Testis (tissue), 3 donors: ENCODE measurements around the gene ZNF606. TPM values are rescaled to one million over a fixed set of nuclear protein-coding genes. Genes with fewer than 3 reads are reported as not detected.

Experiments used
- DNase-seq: peaks from one replicate; pipeline ENCODE4 v3.0.0-alpha.2; 2019
- H3K27ac ChIP-seq, 2 donors: fragments of 200-600 bp; sonication (generic); one replicate each; pipeline ENCODE4 v1.5.1; 2019
- H3K27me3 ChIP-seq: fragments of 200-600 bp; sonication (generic); one replicate; pipeline ENCODE4 v1.5.1; 2019
- H3K36me3 ChIP-seq: fragments of 200-600 bp; sonication (generic); one replicate; pipeline ENCODE4 v1.5.1; 2017; ENCODE audit warnings: low read depth; ENCODE audit errors: missing control alignments
- H3K4me1 ChIP-seq: fragments of 200-600 bp; sonication (generic); one replicate; pipeline ENCODE4 v1.5.1; 2019
- H3K4me3 ChIP-seq, 2 donors: fragments of 200-600 bp; sonication (generic); one replicate each; pipeline ENCODE4 v1.5.1; 2017 to 2019
- H3K9me3 ChIP-seq: fragments of 200-600 bp; sonication (generic); one replicate; pipeline ENCODE4 v1.5.1; 2017
- POLR2A ChIP-seq: fragments of 450-650 bp; IDR thresholded peaks from one replicate; pipeline ENCODE4 v1.6.1; 2017; ENCODE audit warnings: antibody characterized with exemption, mild to moderate bottlenecking, moderate library complexity
- WGBS, 2 donors: methylation state at CpG; one replicate each; pipeline ENCODE4 v1.1.5; 2018; 5-methylcytosine and 5-hydroxymethylcytosine counted together
- intact Hi-C: fragments of 100-400 bp; cut with DNase I; formaldehyde crosslinking; loops from one replicate; pipeline ENCODE4 v1.15.1; 2023; ENCODE audit warnings: low total_unique reads
- polyA plus RNA-seq: library from polyadenylated mRNA; stranded (reverse); fragments of 350-450 nt; fragmentation: Illumina TruSeq; extraction: RNeasy Lipid Tissue Mini Kit (QIAGEN cat#74804); gene quantifications from one replicate; pipeline ENCODE4 v1.2.3, GENCODE V29; 2014; ENCODE audit warnings: low read depth, low replicate concordance; ENCODE audit not compliant: insufficient read depth
- total RNA-seq, 2 donors: library from RNA; depleted of rRNA; stranded (reverse); fragments of >200 nt; gene quantifications; one replicate each; pipeline ENCODE4 v1.2.3, GENCODE V29; 2016
- TF ChIP-seq, protein P1 (sequence below), 3 experiments: fragments of 450-650 bp in 2 of 3; fragments of 200-600 bp in 1 of 3; sonication (generic) in 1 of 3; IDR thresholded peaks; one replicate each; pipeline ENCODE4 v1.5.1; 2016 to 2019; ENCODE audit warnings: antibody characterized with exemption in 3 of 3, mild to moderate bottlenecking in 2 of 3, moderate library complexity in 1 of 3

The ZNF606 gene
- total and polyA plus RNA-seq, 3 donors from 2014 or later = 12.1 to 73.9 (median 30.2) TPM

- Histone ChIP-seq H3K27me3 (no peaks in the 10 kb centered on the region), H3K4me3 (peak overlapping the region in 1 of 2 donors; percentile 18), H3K4me1 (no peaks in the 10 kb centered on the region), H3K27ac (no peak overlapping the region), H3K36me3 (no peaks in the 10 kb centered on the region), H3K9me3 (no peaks in the 10 kb centered on the region)
- DNase-seq = peak; percentile 80
- intact Hi-C loops = loop anchor here (10.0 kb wide), 1 partner anchor 133 kb away; the partner anchor contains the start of gene ZNF329
- TF ChIP-seq, protein P1, sequence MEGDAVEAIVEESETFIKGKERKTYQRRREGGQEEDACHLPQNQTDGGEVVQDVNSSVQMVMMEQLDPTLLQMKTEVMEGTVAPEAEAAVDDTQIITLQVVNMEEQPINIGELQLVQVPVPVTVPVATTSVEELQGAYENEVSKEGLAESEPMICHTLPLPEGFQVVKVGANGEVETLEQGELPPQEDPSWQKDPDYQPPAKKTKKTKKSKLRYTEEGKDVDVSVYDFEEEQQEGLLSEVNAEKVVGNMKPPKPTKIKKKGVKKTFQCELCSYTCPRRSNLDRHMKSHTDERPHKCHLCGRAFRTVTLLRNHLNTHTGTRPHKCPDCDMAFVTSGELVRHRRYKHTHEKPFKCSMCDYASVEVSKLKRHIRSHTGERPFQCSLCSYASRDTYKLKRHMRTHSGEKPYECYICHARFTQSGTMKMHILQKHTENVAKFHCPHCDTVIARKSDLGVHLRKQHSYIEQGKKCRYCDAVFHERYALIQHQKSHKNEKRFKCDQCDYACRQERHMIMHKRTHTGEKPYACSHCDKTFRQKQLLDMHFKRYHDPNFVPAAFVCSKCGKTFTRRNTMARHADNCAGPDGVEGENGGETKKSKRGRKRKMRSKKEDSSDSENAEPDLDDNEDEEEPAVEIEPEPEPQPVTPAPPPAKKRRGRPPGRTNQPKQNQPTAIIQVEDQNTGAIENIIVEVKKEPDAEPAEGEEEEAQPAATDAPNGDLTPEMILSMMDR (IDR thresholded peaks at IDR 0.05) = peak; percentile 56 to 69 (median 66)
- no peak for TF ChIP-seq POLR2A
- WGBS, 2 donors = 36 to 50% methylated on average over 30 of the region's 30 CpGs
These were observed 19.1 kb upstream of the ZNF606 start for GRCh38 chr19:58021541-58022282.

- Histone ChIP-seq H3K9me3 (no peaks in the 10 kb centered on the region), H3K27ac (no peak overlapping the region), H3K4me3 (no peak overlapping the region), H3K27me3 (no peaks in the 10 kb centered on the region), H3K4me1 (no peaks in the 10 kb centered on the region), H3K36me3 (no peaks in the 10 kb centered on the region)
- 71 to 77% methylated on average over 5 to 7 of the region's 7 CpGs for WGBS, 2 donors
- no peak for DNase-seq
- intact Hi-C loops = loop anchor here (10.0 kb wide), 1 partner anchor 135 kb away; the partner anchor contains the start of gene ZNF329
- TF ChIP-seq, protein P1 (IDR thresholded peaks at IDR 0.05) = no peak
- TF ChIP-seq POLR2A = no peak
These were observed 17.5 kb upstream of the ZNF606 start for GRCh38 chr19:58020129-58020528.

DNA sequence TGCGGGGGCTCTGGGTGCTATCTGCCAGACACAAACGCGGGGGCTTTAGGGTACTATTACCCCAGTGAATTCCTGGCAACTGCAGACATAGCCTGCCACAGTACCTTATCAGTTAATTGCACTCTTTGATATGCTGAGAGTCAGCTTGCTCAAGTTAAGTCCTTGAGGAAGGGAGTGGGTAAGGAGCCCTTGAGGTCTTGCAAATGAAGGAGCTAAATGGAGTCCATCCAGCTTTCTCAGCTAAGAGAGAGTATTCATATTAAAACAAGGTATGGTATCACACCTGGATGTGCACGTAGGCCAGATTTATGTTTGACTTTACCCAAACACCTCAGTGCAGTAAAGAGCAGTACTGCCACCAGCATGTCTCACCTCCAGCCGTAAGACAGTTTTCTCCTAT lies 11.5 kb upstream of the ZNF606 start:
- WGBS, 2 donors = 29 to 34% methylated on average over 5 of the region's 5 CpGs

GRCh38 chr19:58010507-58010906 lies 7.9 kb upstream of the ZNF606 start:
- Histone ChIP-seq H3K9me3 (no peaks in the 10 kb centered on the region), H3K27ac (no peak overlapping the region), H3K4me3 (no peak overlapping the region), H3K36me3 (no peaks in the 10 kb centered on the region), H3K27me3 (no peaks in the 10 kb centered on the region), H3K4me1 (no peaks in the 10 kb centered on the region)
- DNase-seq = no peak
- TF ChIP-seq, protein P1 (IDR thresholded peaks at IDR 0.05) = no peak
- TF ChIP-seq POLR2A = no peak
- WGBS, 2 donors = 31 to 56% methylated on average over 22 of the region's 22 CpGs
- intact Hi-C loops = no loop called here

More for the DNA sequence above, 11.5 kb upstream of the ZNF606 start:
- Histone ChIP-seq H3K36me3 (no peaks in the 10 kb centered on the region), H3K9me3 (no peaks in the 10 kb centered on the region), H3K27ac (no peak overlapping the region), H3K4me3 (no peak overlapping the region), H3K4me1 (no peaks in the 10 kb centered on the region), H3K27me3 (no peaks in the 10 kb centered on the region)
- intact Hi-C loops = no loop called here
- TF ChIP-seq POLR2A = no peak
- TF ChIP-seq, protein P1 (IDR thresholded peaks at IDR 0.05) = no peak
- no peak for DNase-seq
